Keratinocyte (primary cell): Measurements from ENCODE around the gene LPAR5.

Source experiments
- EZH2 ChIP-seq: IDR thresholded peaks from one replicate; pipeline ENCODE4 v1.6.1; 2012; ENCODE audit warnings: inconsistent platforms, mild to moderate bottlenecking, low read length, moderate library complexity
- TF ChIP-seq, protein P1 (sequence below), 3 experiments: IDR thresholded peaks in 1 of 3; conservative IDR thresholded peaks in 1 of 3; optimal IDR thresholded peaks in 1 of 3; 2 replicates in 2 of 3; 3 replicates in 1 of 3; pipeline versions ENCODE3 to v1.5.1; 2011; ENCODE audit warnings: low read length in 3 of 3, mild to moderate bottlenecking in 3 of 3, moderate library complexity in 2 of 3, control low read depth in 1 of 3, inconsistent platforms in 1 of 3; ENCODE audit not compliant: insufficient read depth in 2 of 3; ENCODE audit errors: extremely low read depth in 1 of 3

DNA sequence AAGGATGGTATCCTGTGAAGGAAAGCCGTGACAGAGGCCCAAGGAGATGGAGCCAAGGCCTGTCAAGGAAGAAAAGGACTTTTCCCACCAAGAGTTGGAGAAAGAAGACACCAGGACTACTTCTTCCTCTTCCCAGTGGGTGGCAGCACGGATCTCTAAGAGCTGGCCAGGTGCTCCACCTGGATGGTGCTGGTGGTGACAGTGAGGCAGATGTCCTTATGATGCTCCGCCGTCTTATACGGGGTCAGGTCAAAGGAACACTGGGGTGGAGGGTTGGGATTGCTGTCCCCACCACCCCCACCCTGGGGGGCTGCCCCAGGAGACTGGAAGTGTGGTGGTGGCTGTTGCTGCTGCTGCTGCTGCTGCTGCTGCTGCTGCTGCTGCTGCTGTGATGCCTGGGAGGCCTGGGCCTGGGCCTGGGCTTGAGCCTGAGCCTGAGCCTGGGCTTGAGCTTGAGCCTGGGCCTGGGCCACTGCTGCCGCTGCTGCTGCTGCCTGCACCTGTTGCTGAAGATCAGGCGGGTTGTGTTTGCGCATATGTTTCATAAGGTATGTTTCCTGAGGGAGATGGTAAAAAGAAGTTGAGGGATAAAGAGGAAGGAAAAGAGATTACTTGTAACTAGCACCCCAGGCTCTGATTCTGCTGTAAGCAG lies 31.9 kb upstream of the LPAR5 start:
- TF ChIP-seq, protein P1, sequence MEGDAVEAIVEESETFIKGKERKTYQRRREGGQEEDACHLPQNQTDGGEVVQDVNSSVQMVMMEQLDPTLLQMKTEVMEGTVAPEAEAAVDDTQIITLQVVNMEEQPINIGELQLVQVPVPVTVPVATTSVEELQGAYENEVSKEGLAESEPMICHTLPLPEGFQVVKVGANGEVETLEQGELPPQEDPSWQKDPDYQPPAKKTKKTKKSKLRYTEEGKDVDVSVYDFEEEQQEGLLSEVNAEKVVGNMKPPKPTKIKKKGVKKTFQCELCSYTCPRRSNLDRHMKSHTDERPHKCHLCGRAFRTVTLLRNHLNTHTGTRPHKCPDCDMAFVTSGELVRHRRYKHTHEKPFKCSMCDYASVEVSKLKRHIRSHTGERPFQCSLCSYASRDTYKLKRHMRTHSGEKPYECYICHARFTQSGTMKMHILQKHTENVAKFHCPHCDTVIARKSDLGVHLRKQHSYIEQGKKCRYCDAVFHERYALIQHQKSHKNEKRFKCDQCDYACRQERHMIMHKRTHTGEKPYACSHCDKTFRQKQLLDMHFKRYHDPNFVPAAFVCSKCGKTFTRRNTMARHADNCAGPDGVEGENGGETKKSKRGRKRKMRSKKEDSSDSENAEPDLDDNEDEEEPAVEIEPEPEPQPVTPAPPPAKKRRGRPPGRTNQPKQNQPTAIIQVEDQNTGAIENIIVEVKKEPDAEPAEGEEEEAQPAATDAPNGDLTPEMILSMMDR (optimal IDR thresholded peaks at IDR 0.05 in 1 of 3, IDR thresholded peaks at IDR 0.05 in 1 of 3, conservative IDR thresholded peaks at IDR 0.05 in 1 of 3; ENCODE audit: extremely low read depth in 1 of 3, insufficient read depth in 2 of 3, low read length in 3 of 3) = peak; percentile 50 to 55 (median 55)
- no peak for TF ChIP-seq EZH2
